ENCODE data around the gene FABP7.
"Not testable (repeated sequence)": the region's sequence is repeated elsewhere in the genome, so short reads cannot be mapped to it uniquely, and the experiment has no call there.

Gene FABP7

DNA sequence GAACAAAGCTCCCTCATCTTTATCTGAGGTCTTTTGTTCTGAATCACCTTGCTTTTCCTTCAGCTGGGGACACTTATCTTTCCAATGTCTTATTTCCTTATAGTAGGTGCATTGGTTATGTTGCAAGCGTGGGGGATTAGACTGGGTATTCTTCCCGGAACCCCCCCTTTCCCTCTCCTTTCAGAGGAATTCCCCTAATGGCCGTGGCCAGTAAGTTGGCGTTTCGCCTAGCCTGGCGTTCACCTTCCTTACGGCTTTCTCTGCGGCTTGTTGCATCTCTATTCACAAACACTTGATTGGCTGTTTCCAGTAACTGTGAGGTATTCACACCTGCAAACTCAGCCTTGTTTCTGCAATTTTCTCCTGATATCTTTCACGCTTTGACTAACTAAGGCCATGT is 32.8 kb upstream of the FABP7 start:
- peaks cover 0 to 8% of the 10 kb centered on the region in 2 donors for H3K9me3 ChIP-seq (replicated peaks in 1 of 2; ENCODE audit: control insufficient read depth in 2 of 2, insufficient read depth in 1 of 2, low read depth in 1 of 2, low read length in 2 of 2)
- no peak overlapping the region for H3K4me2 ChIP-seq (ENCODE audit: insufficient read depth, low read length, poor library complexity, severe bottlenecking)
- H3K9ac ChIP-seq (ENCODE audit: low read depth, low read length, poor library complexity), result no peak overlapping the region
- H3K18ac ChIP-seq (ENCODE audit: low read length), result no peak overlapping the region
- H3K4me1 ChIP-seq (ENCODE audit: control insufficient read depth in 2 of 2, insufficient read depth in 1 of 2, low read depth in 1 of 2, low read length in 2 of 2), result peaks cover 0 to 2% of the 10 kb centered on the region in 2 donors
- no peak overlapping the region for H3K14ac ChIP-seq (ENCODE audit: low read length)
- H3K4ac ChIP-seq (ENCODE audit: low read length), result no peak overlapping the region
- no peak overlapping the region for H3K4me3 ChIP-seq (ENCODE audit: low read length in 2 of 2)
- H3K36me3 ChIP-seq (replicated peaks in 1 of 2; ENCODE audit: control insufficient read depth in 2 of 2, insufficient read depth in 2 of 2, low read length in 2 of 2), result no peaks in the 10 kb centered on the region
- no peak overlapping the region for H3K27ac ChIP-seq (replicated peaks; ENCODE audit: low read length)
- H4K8ac ChIP-seq (ENCODE audit: low read depth, low read length), result no peak overlapping the region
- H2BK5ac ChIP-seq (ENCODE audit: low read length), result no peak overlapping the region
- no peak overlapping the region for H2AK5ac ChIP-seq (ENCODE audit: low read depth, low read length)
- no peak overlapping the region for H2BK120ac ChIP-seq (ENCODE audit: low read depth, low read length)
- no peaks in the 10 kb centered on the region for H3K79me1 ChIP-seq (ENCODE audit: low read depth, low read length)
- no peak overlapping the region for H2BK15ac ChIP-seq (ENCODE audit: low read length)
- no peaks in the 10 kb centered on the region for H3K27me3 ChIP-seq (ENCODE audit: control insufficient read depth in 3 of 3, insufficient read depth in 3 of 3, low read depth in 1 of 3, low read length in 3 of 3)
- WGBS, 2 donors (ENCODE audit: extremely low coverage in 2 of 2, insufficient read length in 2 of 2, insufficient replicate concordance in 1 of 2), result no CpG with 5 or more reads among the region's 9 CpGs
- H4K91ac ChIP-seq (ENCODE audit: low read depth, low read length, poor library complexity), result no peak overlapping the region
- no peak overlapping the region for H3K23ac ChIP-seq (ENCODE audit: low read depth, low read length, poor library complexity)
- no peak for DNase-seq (ENCODE audit: low spot score)
- H2AFZ ChIP-seq (ENCODE audit: low read length), result no peak overlapping the region
- no peak overlapping the region for H2BK12ac ChIP-seq (ENCODE audit: low read length)

DNA sequence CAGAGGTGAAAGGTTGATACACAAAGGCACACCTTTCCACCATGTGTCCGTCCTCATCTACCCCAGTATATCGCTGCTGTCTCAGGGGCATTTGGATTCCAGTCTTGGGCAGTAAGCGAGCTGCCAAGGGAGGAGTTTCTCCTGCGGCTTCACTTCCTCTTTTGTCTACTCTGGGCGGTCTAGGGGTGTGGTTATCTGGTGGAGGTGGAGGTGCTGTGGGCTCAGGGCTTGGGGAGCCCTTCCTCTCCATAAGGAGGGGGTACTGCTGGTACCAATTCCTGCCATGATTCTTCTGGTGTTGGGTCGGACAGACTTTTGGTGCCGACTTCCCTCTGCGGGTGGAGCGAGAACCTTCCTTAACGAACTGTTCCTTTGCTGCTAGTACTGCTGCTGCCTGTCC is 31.9 kb upstream of the FABP7 start:
- Histone ChIP-seq H3K9me3 (replicated peaks in 1 of 2; ENCODE audit: control insufficient read depth in 2 of 2, insufficient read depth in 1 of 2, low read depth in 1 of 2, low read length in 2 of 2) (peaks cover 0 to 8% of the 10 kb centered on the region in 2 donors), H3K14ac (ENCODE audit: low read length) (no peak overlapping the region), H3K79me1 (ENCODE audit: low read depth, low read length) (no peaks in the 10 kb centered on the region), H3K23ac (ENCODE audit: low read depth, low read length, poor library complexity) (no peak overlapping the region), H2AFZ (ENCODE audit: low read length) (no peak overlapping the region), H2BK12ac (ENCODE audit: low read length) (no peak overlapping the region), H3K4me2 (ENCODE audit: insufficient read depth, low read length, poor library complexity, severe bottlenecking) (no peak overlapping the region), H3K9ac (ENCODE audit: low read depth, low read length, poor library complexity) (no peak overlapping the region), H3K27ac (replicated peaks; ENCODE audit: low read length) (no peak overlapping the region), H4K8ac (ENCODE audit: low read depth, low read length) (no peak overlapping the region), H3K36me3 (replicated peaks in 1 of 2; ENCODE audit: control insufficient read depth in 2 of 2, insufficient read depth in 2 of 2, low read length in 2 of 2) (no peaks in the 10 kb centered on the region), H3K4me1 (ENCODE audit: control insufficient read depth in 2 of 2, insufficient read depth in 1 of 2, low read depth in 1 of 2, low read length in 2 of 2) (peaks cover 0 to 2% of the 10 kb centered on the region in 2 donors), H3K27me3 (ENCODE audit: control insufficient read depth in 3 of 3, insufficient read depth in 3 of 3, low read depth in 1 of 3, low read length in 3 of 3) (no peaks in the 10 kb centered on the region), H2BK15ac (ENCODE audit: low read length) (no peak overlapping the region), H4K91ac (ENCODE audit: low read depth, low read length, poor library complexity) (no peak overlapping the region), H2BK120ac (ENCODE audit: low read depth, low read length) (no peak overlapping the region), H3K18ac (ENCODE audit: low read length) (no peak overlapping the region), H3K4ac (ENCODE audit: low read length) (no peak overlapping the region), H2BK5ac (ENCODE audit: low read length) (no peak overlapping the region), H3K4me3 (ENCODE audit: low read length in 2 of 2) (no peak overlapping the region), H2AK5ac (ENCODE audit: low read depth, low read length) (no peak overlapping the region)
- DNase-seq (ENCODE audit: low spot score), result no peak
- no CpG with 5 or more reads among the region's 10 CpGs for WGBS, 2 donors (ENCODE audit: extremely low coverage in 2 of 2, insufficient read length in 2 of 2, insufficient replicate concordance in 1 of 2)

- WGBS, 2 donors (ENCODE audit: extremely low coverage in 2 of 2, insufficient read length in 2 of 2, insufficient replicate concordance in 1 of 2), result no CpG with 5 or more reads among the region's 5 CpGs
- H3K27me3 ChIP-seq (ENCODE audit: control insufficient read depth in 3 of 3, insufficient read depth in 3 of 3, low read depth in 1 of 3, low read length in 3 of 3), result not testable (repeated sequence)
Observed at GRCh38 chr6:122748945-122749344, 30.6 kb upstream of the FABP7 start.

DNA sequence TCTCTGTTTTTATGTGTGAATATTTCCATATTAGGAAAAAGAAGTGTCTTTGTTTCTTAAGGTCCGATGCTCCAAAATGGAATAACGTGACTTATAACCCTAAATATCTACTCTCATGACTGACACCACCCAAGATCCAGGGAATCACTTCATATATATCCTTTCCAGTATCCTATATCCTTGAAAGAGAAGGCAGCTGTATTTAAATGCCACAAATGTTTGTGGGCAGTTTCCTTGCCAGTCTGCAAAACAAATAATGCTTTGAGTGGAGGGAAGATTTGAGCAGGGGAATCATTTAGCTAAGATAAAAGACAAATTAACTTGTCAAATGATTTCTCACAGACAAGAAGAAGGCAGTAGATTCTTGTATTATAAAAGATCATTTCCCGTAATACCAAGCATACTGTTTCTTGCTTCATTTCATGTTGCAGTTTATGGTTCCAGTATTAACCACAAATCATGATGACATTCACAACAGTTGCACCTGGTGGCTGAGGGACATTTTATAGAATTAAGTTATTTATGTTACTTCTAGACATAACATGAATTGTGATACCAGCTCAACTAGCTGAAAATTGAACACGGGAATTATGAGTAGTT is 30.0 kb upstream of the FABP7 start:
- Histone ChIP-seq H2AFZ (ENCODE audit: low read length) (no peak overlapping the region), H2BK12ac (ENCODE audit: low read length) (no peak overlapping the region), H2AK5ac (ENCODE audit: low read depth, low read length) (no peak overlapping the region), H3K9ac (ENCODE audit: low read depth, low read length, poor library complexity) (no peak overlapping the region), H3K18ac (ENCODE audit: low read length) (no peak overlapping the region), H4K8ac (ENCODE audit: low read depth, low read length) (no peak overlapping the region), H2BK15ac (ENCODE audit: low read length) (no peak overlapping the region), H3K36me3 (replicated peaks in 1 of 2; ENCODE audit: control insufficient read depth in 2 of 2, insufficient read depth in 2 of 2, low read length in 2 of 2) (no peaks in the 10 kb centered on the region), H2BK5ac (ENCODE audit: low read length) (no peak overlapping the region), H2BK120ac (ENCODE audit: low read depth, low read length) (no peak overlapping the region), H3K9me3 (replicated peaks in 1 of 2; ENCODE audit: control insufficient read depth in 2 of 2, insufficient read depth in 1 of 2, low read depth in 1 of 2, low read length in 2 of 2) (peaks cover 0 to 8% of the 10 kb centered on the region in 2 donors), H3K14ac (ENCODE audit: low read length) (no peak overlapping the region), H3K27me3 (ENCODE audit: control insufficient read depth in 3 of 3, insufficient read depth in 3 of 3, low read depth in 1 of 3, low read length in 3 of 3) (no peaks in the 10 kb centered on the region), H3K4me1 (ENCODE audit: control insufficient read depth in 2 of 2, insufficient read depth in 1 of 2, low read depth in 1 of 2, low read length in 2 of 2) (peaks cover 3 to 9% of the 10 kb centered on the region in 2 donors), H3K4ac (ENCODE audit: low read length) (no peak overlapping the region), H3K23ac (ENCODE audit: low read depth, low read length, poor library complexity) (no peak overlapping the region), H3K4me3 (ENCODE audit: low read length in 2 of 2) (no peak overlapping the region), H4K91ac (ENCODE audit: low read depth, low read length, poor library complexity) (no peak overlapping the region), H3K27ac (replicated peaks; ENCODE audit: low read length) (no peak overlapping the region), H3K79me1 (ENCODE audit: low read depth, low read length) (no peaks in the 10 kb centered on the region), H3K4me2 (ENCODE audit: insufficient read depth, low read length, poor library complexity, severe bottlenecking) (no peak overlapping the region)
- DNase-seq (ENCODE audit: low spot score), result no peak
- WGBS, 2 donors (ENCODE audit: extremely low coverage in 2 of 2, insufficient read length in 2 of 2, insufficient replicate concordance in 1 of 2), result no CpG with 5 or more reads among the region's 4 CpGs

More at GRCh38 chr6:122748945-122749344, 30.6 kb upstream of the FABP7 start:
- H3K4me3 ChIP-seq (ENCODE audit: low read length in 2 of 2); H2BK15ac ChIP-seq (ENCODE audit: low read length); H2BK12ac ChIP-seq (ENCODE audit: low read length); H3K9ac ChIP-seq (ENCODE audit: low read depth, low read length, poor library complexity); H3K9me3 ChIP-seq (replicated peaks in 1 of 2; ENCODE audit: control insufficient read depth in 2 of 2, insufficient read depth in 1 of 2, low read depth in 1 of 2, low read length in 2 of 2); H3K18ac ChIP-seq (ENCODE audit: low read length); H3K23ac ChIP-seq (ENCODE audit: low read depth, low read length, poor library complexity); DNase-seq (ENCODE audit: low spot score); H3K27ac ChIP-seq (replicated peaks; ENCODE audit: low read length); H2BK120ac ChIP-seq (ENCODE audit: low read depth, low read length); H3K36me3 ChIP-seq (replicated peaks in 1 of 2; ENCODE audit: control insufficient read depth in 2 of 2, insufficient read depth in 2 of 2, low read length in 2 of 2); H2AK5ac ChIP-seq (ENCODE audit: low read depth, low read length); H4K8ac ChIP-seq (ENCODE audit: low read depth, low read length); H2BK5ac ChIP-seq (ENCODE audit: low read length); H3K14ac ChIP-seq (ENCODE audit: low read length); H2AFZ ChIP-seq (ENCODE audit: low read length); H3K4ac ChIP-seq (ENCODE audit: low read length); H3K4me2 ChIP-seq (ENCODE audit: insufficient read depth, low read length, poor library complexity, severe bottlenecking); H4K91ac ChIP-seq (ENCODE audit: low read depth, low read length, poor library complexity); H3K79me1 ChIP-seq (ENCODE audit: low read depth, low read length); H3K4me1 ChIP-seq (ENCODE audit: control insufficient read depth in 2 of 2, insufficient read depth in 1 of 2, low read depth in 1 of 2, low read length in 2 of 2): not testable (repeated sequence)

Data from neuronal stem cell (in vitro differentiated cells).